ENCODE data around the gene GNAT2.

Gene GNAT2

DNA sequence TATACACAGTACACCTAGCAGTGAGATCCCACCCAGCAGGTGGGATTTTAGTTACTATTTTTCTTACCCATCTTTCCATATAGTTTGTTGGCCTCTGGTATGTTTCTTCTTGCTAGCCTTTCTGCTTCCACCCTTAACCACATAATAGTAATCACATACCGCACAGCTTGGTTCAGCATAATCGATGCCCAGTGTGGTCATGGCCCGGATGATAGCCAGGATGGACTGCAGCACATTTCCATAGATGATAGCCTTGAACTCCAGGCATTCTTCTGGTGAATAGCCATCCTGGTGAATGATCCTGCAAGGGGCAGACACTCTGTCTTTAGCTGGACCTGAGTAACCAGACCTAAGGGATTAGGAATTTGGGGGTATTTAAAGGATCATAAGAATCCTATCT is 9.5 kb downstream of the GNAT2 start:
- no peak for DNase-seq (ENCODE audit: low spot score)

DNA sequence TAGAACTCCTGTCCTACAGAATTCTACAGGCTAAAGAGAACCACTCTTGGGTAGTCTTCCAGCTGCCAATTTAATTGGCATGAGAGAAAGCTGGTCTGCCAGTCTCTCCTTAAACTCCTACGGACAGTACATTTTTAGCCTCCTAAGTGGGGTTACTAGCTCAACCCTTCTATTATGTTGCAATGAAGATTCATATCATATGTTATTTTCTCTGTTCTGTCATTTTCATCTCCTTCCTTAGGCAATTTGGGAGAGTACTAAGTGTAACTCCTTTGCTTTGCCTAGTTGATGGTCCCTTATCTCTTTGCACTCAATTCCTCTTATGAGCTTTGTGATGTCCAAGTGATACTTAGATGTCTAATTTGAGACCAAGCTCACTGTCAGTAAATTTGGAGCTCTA is 14.0 kb downstream of the GNAT2 start:
- no peak for DNase-seq (ENCODE audit: low spot score)

DNA sequence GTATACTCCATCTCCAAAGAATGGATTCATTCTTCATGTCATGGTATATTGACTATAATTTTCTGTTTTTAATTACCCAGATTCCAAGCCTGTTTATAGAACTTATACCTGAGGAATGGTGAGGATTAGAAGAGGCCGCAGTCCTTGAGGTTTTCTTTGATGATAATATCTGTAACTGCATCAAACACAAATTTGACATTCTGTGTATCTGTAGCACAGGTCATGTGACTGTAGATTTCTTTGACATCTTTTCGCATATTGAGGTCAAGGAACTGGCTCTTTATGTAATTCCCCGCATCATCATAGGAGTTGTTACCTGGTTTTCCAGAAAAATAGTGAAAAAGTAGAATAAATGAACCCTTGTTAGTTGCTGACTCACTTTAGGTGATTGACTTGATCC is 16.2 kb downstream of the GNAT2 start:
- DNase-seq (ENCODE audit: low spot score), result no peak

DNA sequence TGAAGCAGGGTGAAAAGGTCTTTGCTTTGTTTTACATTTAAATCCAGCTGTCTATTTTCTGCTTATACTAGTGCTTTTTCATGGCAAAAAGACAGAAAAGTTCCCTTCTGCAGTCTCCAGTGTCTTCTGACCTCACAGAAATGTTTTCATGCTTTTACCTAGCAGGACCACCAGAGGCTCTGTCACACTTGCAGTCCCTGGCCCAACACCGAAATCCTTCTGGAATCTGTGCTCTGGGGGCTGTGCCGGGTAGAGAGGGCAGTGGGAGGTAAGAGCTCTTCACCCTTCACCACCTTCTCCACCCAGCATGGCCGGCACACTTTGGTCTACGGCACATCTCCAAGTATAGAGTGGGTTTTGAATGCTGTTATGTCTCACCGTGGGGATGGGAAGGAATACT is 20.8 kb downstream of the GNAT2 start:
- peak; percentile 58 for DNase-seq (ENCODE audit: low spot score)

DNA sequence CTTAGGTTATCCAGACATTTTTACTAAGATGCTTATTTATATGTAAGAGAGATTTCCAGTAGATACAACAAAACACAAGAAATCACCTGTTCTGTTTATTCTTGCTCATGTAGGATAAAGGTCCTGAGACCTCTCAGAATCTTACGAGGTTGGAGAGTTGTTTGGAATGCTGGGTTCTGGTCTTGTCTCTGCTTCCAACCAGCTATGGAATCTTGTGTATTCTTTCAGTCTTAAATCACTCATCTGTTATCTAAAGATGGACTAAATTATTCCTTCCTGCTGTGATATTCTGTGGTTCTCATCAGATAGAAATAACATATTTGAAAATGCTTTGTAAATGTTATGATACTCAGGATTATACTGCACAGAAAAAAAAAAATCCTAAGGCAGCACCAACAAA is 21.3 kb downstream of the GNAT2 start:
- no peak for DNase-seq (ENCODE audit: low spot score)

DNA sequence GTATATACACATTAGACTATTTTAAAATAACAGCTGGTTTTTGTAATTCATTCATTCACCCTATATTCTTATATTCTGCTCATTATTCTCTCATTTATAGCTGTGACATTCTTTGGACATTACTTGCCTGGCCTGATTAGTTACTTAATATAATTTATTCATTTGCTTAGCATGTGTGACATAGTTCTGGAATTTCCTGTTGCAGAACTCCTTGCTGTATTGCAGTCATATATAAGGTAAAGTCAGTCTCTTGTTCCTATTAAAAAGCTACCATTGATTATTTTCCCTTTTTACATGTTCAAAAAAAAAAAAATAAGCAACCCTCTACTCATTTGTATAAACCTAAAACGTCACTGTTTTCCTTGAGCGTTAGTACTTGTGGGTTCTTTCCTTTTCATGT is 23.9 kb downstream of the GNAT2 start:
- DNase-seq (ENCODE audit: low spot score), result no peak

DNA sequence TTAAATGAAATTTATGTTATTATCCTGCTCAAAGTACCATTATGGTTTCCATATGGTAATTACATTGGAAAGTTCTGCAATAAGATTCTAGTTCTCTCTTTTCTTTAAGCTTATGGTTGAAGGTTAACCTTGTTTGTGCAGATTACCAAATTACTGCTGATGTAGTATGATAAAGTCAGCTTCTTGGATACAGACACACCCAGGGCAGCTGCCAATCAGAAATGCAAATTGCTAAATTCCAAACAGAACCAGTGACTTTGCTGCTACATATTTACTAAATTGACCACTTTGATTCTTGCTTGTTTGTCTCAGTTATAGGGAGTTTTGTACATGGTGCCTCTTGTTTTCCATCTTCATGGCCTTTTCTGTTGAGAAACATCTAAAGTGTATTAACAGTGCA is 26.5 kb downstream of the GNAT2 start:
- DNase-seq (ENCODE audit: low spot score), result no peak

DNA sequence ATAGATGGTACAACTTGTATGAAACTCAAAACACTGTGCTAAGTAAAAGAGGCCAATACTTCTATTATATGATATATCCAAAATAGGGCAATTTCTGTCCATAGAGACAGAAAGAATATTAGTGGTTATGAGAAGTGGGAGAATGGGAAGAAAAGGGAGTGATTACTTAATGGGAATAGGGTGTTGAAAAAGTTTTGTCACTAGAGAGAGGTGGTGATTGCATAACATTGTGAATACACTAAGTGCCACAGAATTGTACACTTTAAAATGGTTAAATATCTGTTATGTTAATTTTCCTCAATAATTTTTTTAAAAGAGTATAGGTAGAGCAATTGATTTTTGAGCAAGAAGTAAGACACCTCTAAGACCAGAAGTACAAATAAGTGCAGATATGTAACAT is 29.7 kb downstream of the GNAT2 start:
- no peak for DNase-seq (ENCODE audit: low spot score)

DNA sequence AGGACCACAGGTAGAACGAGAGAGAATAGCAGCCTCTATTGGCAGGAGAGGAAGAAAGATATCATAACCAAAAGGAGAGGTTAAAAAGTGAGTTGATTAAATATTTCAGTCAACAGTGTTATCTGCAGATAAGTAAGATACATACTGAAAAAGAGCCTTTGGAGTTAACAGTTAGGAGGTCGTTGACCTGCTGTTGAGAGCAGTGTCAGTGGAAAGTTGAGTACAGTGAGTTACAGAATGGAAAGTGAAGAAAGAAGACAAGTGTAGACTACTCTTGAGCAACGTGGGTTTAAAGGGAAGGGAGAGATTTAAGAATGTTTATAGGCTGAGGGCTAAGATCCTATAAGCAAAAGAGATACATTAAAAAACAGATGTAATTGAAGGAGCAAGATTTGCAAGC is 30.2 kb downstream of the GNAT2 start:
- DNase-seq (ENCODE audit: low spot score), result no peak

DNA sequence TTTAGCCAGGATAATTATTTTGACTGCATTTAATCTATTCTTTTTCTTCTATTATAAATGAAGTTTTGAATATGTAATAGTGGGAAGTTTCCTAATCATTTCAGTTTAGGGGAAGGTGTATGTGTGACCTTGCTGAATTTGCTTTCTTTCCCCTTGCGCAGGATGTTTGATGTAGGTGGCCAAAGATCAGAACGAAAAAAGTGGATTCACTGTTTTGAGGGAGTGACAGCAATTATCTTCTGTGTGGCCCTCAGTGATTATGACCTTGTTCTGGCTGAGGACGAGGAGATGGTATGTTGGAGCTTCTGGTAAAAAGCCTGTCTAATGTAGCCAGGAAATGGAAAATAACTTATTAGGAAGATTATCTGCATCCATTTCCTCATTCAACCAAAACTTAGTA is 33.4 kb downstream of the GNAT2 start:
- DNase-seq (ENCODE audit: low spot score), result no peak

DNA sequence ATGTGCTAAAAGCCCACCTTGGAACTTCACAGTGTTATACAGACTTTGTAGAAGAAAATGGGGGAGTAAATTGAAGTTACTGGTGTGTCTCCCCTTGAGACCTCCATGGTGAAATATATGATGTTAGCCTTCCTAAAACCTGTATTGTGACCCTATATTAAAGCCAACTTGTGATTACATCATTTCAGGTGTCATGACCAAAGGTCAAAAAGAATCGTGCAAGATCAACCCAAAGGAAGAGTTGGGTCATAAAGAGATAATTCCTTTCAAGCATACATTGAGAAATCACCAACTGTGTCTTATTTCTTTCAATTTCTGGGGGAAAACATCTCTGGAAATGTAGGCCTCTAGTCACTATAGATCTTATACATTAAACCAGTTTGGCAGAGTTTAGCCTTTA is 34.6 kb downstream of the GNAT2 start:
- no peak for DNase-seq (ENCODE audit: low spot score)

DNA sequence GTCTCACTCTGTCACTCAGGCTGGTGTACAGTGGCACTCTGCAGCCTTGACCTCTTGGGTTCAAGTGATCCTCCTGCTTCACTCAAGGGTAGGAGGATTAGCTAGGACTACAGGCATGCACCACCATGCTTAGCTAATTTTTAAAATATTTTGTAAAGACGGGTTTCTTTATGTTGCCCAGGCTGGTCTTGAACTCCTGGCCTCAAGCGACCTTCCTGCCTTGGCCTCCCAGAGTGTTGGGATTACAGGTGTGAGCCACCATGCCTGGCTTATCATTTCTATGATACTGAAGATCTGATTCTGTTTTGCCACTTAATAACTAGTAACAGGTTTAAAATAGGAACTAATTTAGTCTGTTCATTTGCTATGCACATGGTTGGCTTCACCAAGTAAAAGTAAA is 37.4 kb downstream of the GNAT2 start:
- DNase-seq (ENCODE audit: low spot score), result no peak

DNA sequence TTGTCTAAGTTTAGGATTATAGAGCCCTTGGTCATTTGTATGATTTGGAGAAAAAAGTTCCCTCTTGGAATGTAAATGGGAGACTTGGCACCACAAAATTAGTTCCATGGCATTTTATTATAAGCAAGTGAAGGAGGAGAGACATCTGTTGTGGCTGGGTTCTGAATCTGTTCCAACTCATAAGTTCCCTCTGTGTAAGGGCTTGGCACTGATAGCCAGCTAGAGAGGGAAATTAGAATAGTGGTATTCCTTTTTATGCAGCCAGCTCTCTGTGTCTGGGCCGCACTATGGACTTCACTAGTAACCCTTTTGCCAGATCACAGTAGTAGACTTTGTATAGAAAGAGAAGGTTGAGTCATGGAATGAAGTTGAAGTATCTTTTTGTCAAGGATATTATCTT is 39.9 kb downstream of the GNAT2 start:
- DNase-seq (ENCODE audit: low spot score), result no peak

DNA sequence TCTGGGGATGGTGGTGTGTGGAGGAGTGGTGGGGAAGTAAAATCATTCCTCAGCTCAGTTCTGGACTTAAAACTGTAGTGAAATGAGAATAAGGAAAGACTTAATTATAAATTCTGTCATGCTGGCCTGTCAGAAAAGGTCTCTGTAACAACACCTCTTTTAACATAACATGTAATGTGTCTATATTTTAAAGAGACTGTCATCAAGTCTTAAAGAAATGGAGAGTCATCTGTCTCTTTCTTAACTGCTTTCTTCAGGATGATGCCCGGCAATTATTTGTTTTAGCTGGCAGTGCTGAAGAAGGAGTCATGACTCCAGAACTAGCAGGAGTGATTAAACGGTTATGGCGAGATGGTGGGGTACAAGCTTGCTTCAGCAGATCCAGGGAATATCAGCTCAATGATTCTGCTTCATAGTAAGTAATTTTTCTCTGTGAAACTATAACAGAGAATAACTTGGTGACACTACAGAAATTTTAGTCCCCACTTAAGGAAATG is 40.4 kb downstream of the GNAT2 start:
- no peak for DNase-seq (ENCODE audit: low spot score)

DNA sequence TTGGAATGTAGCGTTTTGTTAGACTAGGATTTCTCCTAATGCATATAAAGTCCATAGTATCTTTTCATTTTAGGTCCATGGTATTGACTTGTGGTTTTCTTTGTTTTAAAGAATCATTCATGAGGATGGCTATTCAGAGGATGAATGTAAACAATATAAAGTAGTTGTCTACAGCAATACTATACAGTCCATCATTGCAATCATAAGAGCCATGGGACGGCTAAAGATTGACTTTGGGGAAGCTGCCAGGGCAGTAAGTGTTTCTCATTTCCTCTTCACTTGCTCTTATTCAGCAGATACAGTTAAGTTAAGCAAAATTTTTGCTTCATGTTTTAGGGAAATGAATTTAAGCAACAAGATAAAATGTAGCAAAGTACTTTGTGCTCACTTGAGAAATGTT is 45.6 kb downstream of the GNAT2 start:
- DNase-seq (ENCODE audit: low spot score), result no peak

DNA sequence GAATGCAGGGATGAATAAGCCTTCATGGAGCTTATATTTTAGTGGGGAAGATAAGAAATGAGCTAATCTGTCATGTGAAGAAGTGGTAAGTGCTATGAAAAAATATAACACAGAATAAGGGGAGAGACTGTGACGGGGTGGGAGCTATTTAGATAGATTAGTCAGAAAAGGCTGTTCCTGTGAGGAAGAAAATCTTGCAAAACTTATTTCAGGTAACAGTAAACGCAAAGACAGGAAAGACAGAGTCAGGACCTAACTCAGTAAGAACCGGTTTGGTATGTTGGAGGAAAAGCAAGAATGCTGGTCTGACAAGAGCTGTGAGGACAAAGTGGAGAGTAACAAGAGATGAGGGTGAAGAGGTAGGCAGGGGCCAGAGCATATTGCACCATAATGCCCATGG is 49.0 kb downstream of the GNAT2 start:
- peak; percentile 38 for DNase-seq (ENCODE audit: low spot score)

DNA sequence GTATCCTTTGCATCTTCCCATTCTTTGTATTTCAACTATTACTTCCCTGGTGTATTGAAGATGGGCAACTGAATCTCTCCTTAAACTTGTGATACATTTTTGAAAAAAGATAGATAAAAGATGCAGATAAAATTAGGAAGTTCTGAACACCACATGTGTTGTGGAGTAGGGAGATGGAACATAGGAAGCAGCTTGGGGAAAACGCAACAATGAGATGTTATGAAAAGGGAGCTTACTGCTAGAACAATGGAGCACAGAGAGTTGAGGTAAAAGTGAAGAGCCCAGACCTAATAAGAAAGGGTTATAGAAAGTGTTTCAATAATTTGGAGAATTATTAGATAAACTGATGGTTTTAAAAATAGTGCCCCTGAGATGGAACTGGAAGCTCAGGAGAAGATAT is 50.1 kb downstream of the GNAT2 start:
- DNase-seq (ENCODE audit: low spot score), result no peak

DNA sequence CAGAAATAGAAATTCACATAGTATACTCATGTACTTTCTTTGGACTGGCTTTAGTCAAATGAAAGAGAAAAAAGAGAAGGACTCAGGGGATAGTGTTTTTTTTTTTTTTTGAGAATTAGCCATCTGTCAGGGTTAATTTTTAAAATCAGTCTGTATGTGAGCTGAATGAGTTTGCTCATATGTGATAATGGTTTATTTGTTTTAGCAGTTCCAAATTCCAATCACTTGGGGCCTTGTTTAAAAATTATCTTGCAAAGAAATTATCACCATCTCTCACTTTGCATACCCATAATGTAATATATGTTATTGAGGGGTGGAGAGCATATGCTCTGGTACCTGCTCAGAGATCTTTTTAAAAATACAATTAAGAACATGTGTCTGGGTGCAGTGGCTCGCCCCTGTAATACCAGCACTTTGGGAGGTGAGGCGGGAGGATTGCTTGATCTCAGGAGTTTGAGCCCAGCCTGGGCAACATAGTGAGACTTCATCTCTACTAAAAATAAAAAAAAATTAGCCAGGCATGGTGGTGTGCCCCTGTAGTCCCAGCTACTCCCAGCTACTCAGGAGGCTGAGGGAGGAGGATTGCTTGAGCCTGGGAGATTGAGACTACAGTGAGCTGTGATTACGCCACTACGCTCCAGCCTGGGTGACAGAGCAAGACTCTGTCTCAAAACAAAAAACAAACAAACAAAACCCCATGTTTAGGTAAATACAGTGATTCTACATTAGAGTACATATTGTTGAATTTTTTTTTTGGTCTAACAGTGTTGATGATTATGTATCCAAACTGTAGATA is 51.3 kb downstream of the GNAT2 start:
- DNase-seq (ENCODE audit: low spot score), result no peak

DNA sequence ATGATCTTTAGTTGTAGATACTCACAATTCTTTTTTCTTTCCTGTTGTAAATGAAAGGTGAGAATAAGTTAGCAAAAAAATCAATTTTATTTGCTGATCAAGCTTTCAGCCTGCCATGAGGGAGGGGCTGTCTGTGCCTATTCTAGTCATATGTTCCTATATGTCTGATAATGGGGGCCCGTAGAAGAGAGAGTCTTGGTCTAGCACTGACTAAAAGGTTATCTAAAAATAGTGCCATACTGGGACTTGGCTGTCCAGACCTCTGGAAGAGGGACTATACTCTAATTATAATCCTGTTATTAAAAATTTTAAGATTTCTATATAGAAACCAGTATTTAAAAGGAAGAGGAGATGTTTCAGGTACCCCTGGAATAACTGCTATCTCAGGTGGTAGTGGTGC is 52.4 kb downstream of the GNAT2 start:
- DNase-seq (ENCODE audit: low spot score), result no peak

DNA sequence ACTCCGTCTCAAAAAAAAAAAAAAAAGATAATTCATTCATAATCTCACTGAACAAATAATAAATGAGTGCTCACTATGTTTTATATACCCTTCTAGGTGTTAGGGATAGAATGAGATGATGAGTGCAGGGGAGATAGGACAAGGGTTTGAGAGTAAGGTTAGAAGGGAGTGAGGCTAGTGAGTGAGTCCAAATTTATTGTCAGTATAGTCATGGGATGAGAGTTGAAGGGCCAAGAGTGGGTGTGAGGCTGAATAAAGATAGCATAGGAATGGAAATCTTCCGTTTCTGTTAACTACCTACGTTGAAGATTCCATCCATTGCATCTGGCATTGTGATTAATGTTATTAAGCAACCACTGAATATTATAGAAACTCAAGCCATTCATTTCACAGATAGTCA is 54.2 kb downstream of the GNAT2 start:
- no peak for DNase-seq (ENCODE audit: low spot score)

DNA sequence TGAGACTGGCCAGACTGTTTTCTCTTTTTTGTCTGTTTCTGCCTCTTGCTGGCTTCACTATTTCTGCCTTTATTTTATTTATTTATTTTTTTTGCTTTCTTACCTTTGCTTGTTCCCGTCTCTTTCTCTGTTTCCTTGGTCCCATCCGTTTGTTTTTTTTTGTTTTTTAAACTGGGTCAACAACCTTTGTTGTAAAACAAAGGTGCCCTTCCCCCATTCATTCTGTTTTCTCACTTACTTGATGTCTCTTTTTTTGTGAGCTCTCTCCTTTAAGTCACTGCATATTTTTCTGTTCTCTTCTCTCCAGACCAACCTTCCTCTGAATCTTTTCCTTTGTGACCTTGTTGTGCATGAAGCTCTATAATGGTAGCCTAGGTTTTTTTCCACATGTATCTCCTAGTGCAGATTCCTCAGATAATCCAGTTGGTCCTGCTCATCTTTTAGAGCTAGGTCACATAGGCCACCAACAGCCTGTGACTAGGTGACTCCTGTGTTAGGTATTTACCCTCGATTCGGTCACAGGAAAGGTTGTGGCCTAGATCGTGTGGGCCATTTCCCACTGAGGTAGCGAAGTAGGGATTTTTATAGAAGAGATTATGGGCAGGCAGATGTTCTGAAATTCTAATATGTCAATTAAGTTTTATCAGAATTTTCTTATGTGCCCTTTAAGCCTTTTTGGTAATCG is 55.1 kb downstream of the GNAT2 start:
- DNase-seq (ENCODE audit: low spot score), result no peak

DNA sequence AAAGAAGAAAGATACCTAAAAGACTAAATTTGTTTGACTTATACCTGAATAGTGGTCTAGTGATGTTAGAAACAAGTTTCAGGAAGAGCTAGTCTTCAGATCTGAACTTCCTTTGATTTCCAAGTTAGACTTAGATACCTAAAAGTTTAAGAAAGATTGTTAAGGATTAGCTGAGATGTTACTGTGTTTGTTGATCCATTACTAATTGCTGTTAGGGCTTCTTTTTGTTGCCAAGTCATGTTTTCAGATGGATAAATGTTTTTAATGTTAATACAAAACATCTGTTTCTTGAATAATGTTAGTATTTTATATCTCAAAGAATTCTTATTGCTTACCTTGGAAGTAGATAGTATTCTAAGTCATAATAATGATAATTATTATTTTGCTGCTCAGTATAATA is 59.4 kb downstream of the GNAT2 start:
- no peak for DNase-seq (ENCODE audit: low spot score)

DNA sequence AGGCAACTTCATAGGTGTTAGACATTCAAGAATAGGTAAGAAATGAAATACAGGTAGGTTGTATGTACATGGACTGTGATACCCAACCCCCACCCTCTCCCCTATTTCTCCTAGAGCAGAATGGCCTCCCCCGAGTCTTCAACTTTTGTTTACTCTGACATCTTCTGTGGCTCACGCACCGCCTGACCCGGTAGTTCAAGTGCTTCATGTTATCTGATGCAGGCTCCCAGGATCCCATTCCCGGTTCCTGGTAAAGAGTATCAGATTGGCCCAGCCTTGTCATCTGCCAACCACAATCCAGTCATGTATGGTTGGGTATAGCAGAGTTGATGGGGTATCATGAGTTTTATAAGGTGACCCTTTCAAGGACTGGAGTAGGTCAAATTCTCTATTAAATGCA is 61.9 kb downstream of the GNAT2 start:
- no peak for DNase-seq (ENCODE audit: low spot score)

DNA sequence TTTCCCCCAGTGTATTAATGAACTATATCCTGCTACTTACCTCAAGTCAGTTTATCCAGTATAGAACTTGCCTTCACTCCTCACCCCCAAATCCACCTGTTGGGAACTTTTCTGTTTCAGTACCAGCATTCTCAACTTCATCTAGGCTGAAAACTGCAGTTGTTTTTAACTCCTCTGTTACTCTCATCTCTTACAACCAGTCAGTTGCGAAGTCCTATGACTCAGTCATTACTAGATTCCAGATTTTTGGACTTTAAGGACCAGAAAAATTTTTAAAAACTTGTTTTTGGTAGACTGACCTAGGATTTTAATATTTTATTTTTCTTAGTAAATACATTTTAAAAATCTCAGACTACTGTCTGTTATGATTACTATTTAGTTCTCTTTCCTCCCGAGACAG is 62.9 kb downstream of the GNAT2 start:
- DNase-seq (ENCODE audit: low spot score), result no peak

Data from iPS-NIHi11 (cell line).